Osteocyte (in vitro differentiated cells): Measurements from ENCODE around the gene ARHGAP8. TPM values are rescaled to one million over a fixed set of nuclear protein-coding genes. Genes with fewer than 3 reads are reported as not detected.

Experiments
- DNase-seq: peaks from one replicate; pipeline ENCODE4 v3.0.0; 2021; ENCODE audit warnings: mixed read lengths; ENCODE audit not compliant: unreplicated experiment; ENCODE audit errors: extremely low spot score
- H3K27ac Mint-ChIP-seq: one replicate; pipeline ENCODE4 v1.8.0; 2021; ENCODE audit warnings: mild to moderate bottlenecking, mixed read lengths; ENCODE audit not compliant: unreplicated experiment
- H3K27me3 Mint-ChIP-seq: one replicate; pipeline ENCODE4 v1.8.0; 2021; ENCODE audit warnings: mixed read lengths; ENCODE audit not compliant: unreplicated experiment
- H3K36me3 Mint-ChIP-seq: one replicate; pipeline ENCODE4 v1.8.0; 2021; ENCODE audit warnings: mixed read lengths; ENCODE audit not compliant: unreplicated experiment
- H3K4me1 Mint-ChIP-seq: one replicate; pipeline ENCODE4 v1.8.0; 2021; ENCODE audit warnings: mixed read lengths; ENCODE audit not compliant: unreplicated experiment
- H3K4me3 Mint-ChIP-seq: one replicate; pipeline ENCODE4 v1.8.0; 2021; ENCODE audit warnings: mild to moderate bottlenecking, moderate library complexity, mixed read lengths; ENCODE audit not compliant: unreplicated experiment
- H3K9me3 Mint-ChIP-seq: one replicate; pipeline ENCODE4 v1.8.0; 2021; ENCODE audit warnings: mixed read lengths; ENCODE audit not compliant: unreplicated experiment
- CTCF ChIP-seq: fragments of 200-600 bp; sonication (generic); IDR thresholded peaks from 2 replicates; pipeline ENCODE4 v1.5.0; 2021; ENCODE audit warnings: antibody characterized with exemption, mild to moderate bottlenecking, moderate library complexity
- total RNA-seq: library from RNA; stranded (reverse); gene quantifications from 2 replicates; pipeline ENCODE4 v1.2.1, GENCODE V29; 2021

The ARHGAP8 gene
- total RNA-seq, 1 donor from 2014 or later, result 0.89 TPM

GRCh38 chr22:44876921-44877320 lies 124.5 kb downstream of the ARHGAP8 start:
- Mint-ChIP-seq H3K9me3 (peaks cover 6% of the 10 kb centered on the region), H3K27ac (no peak overlapping the region), H3K4me1 (no peaks in the 10 kb centered on the region), H3K4me3 (no peak overlapping the region), H3K36me3 (no peaks in the 10 kb centered on the region), H3K27me3 (peaks cover 4% of the 10 kb centered on the region)
- no peak for DNase-seq
- no peak for TF ChIP-seq CTCF

- Mint-ChIP-seq H3K36me3 (no peaks in the 10 kb centered on the region), H3K4me1 (no peaks in the 10 kb centered on the region), H3K9me3 (peaks cover 6% of the 10 kb centered on the region), H3K4me3 (no peak overlapping the region), H3K27me3 (peaks cover 4% of the 10 kb centered on the region), H3K27ac (no peak overlapping the region)
- TF ChIP-seq CTCF, result no peak
- no peak for DNase-seq
Observed at GRCh38 chr22:44878483-44879300, 126.3 kb downstream of the ARHGAP8 start.

- no peak overlapping the region for H3K4me3 Mint-ChIP-seq
- H3K27ac Mint-ChIP-seq, result no peak overlapping the region
- H3K9me3 Mint-ChIP-seq, result peaks cover 6% of the 10 kb centered on the region
- H3K4me1 Mint-ChIP-seq, result no peaks in the 10 kb centered on the region
- DNase-seq, result no peak
- H3K27me3 Mint-ChIP-seq, result peaks cover 4% of the 10 kb centered on the region
- TF ChIP-seq CTCF, result no peak
- no peaks in the 10 kb centered on the region for H3K36me3 Mint-ChIP-seq
Observed at GRCh38 chr22:44879301-44879680, 126.9 kb downstream of the ARHGAP8 start.

- H3K4me3 Mint-ChIP-seq, result no peak overlapping the region
- H3K9me3 Mint-ChIP-seq, result peaks cover 6% of the 10 kb centered on the region
- peaks cover 4% of the 10 kb centered on the region for H3K27me3 Mint-ChIP-seq
- no peaks in the 10 kb centered on the region for H3K36me3 Mint-ChIP-seq
- TF ChIP-seq CTCF, result no peak
- DNase-seq, result no peak
- H3K4me1 Mint-ChIP-seq, result no peaks in the 10 kb centered on the region
- H3K27ac Mint-ChIP-seq, result no peak overlapping the region
Observed at GRCh38 chr22:44880610-44881290, 128.4 kb downstream of the ARHGAP8 start.

- Mint-ChIP-seq H3K4me3 (no peak overlapping the region), H3K9me3 (peaks cover 2% of the 10 kb centered on the region), H3K27me3 (peaks cover 2% of the 10 kb centered on the region), H3K27ac (no peak overlapping the region), H3K36me3 (no peaks in the 10 kb centered on the region), H3K4me1 (no peaks in the 10 kb centered on the region)
- no peak for TF ChIP-seq CTCF
- DNase-seq, result no peak
Observed at GRCh38 chr22:44881624-44882023, 129.2 kb downstream of the ARHGAP8 start.
